ENCODE data around the gene RPRD1B. TPM values are rescaled to one million over a fixed set of nuclear protein-coding genes. Genes with fewer than 3 reads are reported as not detected.

RPRD1B gene
- total and polyA plus RNA-seq, 2 of the 13 experiments (the other 11 are each of a cell fraction or from before 2014, with no cell fraction given), result 31.1 to 41.5 TPM

GRCh38 chr20:37984018-37984785 lies 49.3 kb upstream of the RPRD1B start:
- DNase-seq (ENCODE audit: low spot score), result peak; percentile 92
- Histone ChIP-seq H3K9me3 (ENCODE audit: low read length) (no peaks in the 10 kb centered on the region), H2AFZ (ENCODE audit: low read length) (no peak overlapping the region), H4K20me1 (ENCODE audit: insufficient read depth, low read length) (no peaks in the 10 kb centered on the region), H3K4me2 (ENCODE audit: low read depth, low read length) (peak overlapping the region; percentile 63), H3K36me3 (replicated peaks in 1 of 2; ENCODE audit: control insufficient read depth in 1 of 2, insufficient read depth in 2 of 2, low read length in 2 of 2) (peaks cover 11 to 28% of the 10 kb centered on the region in 2 experiments), H3K27ac (ENCODE audit: extremely low read length, insufficient read depth, low read length) (peak overlapping the region; percentile 80), H3K9ac (ENCODE audit: insufficient read depth, low read depth, low read length) (peak overlapping the region; percentile 48), H3K4me3 (replicated peaks in 1 of 3; ENCODE audit: insufficient read depth in 1 of 3, low read depth in 2 of 3, low read length in 3 of 3) (peak overlapping the region in 1 of 3 experiments; percentile 20; a peak in 2 of 6 replicates), H3K79me2 (ENCODE audit: insufficient read depth, low read length) (no peaks in the 10 kb centered on the region), H3K4me1 (ENCODE audit: insufficient read depth, low read length) (peaks cover 59% of the 10 kb centered on the region), H3K27me3 (ENCODE audit: control insufficient read depth in 1 of 2, insufficient read depth in 2 of 2, low read length in 2 of 2) (no peaks in the 10 kb centered on the region)
- ChIA-PET CTCF (ENCODE audit: low intra/inter-chr PET ratio, low total read pairs) (no interaction called here), POLR2A (interaction anchor here (0.9 to 1.1 kb wide), 4 partner anchors 9 to 159 kb away, joined by 3 to 6 read pairs (median 4); partner anchors contain the start of gene TTI1)
- intact Hi-C loops (cut with micrococcal nuclease; ENCODE audit: unreplicated experiment) (no loop called here), in situ Hi-C loops (cut with HindIII; ENCODE audit: extremely low pct_ligation_motif_present, low pct_unique_long_range_greater_than_20kb) (no loop called here)
- WGBS (ENCODE audit: low lambda C conversion rate), result 26% methylated on average over 14 of the region's 14 CpGs
- BruUV-seq (replicated peaks), result TSS peak; percentile 58
- peak; percentile 91 for FAIRE-seq
- ATAC-seq, result peak; percentile 96
- no peak for TF ChIP-seq ZC3H4 (CRISPR knock-in tag; IDR thresholded peaks at IDR 0.05; ENCODE audit: borderline replicate concordance)
- no peak for TF ChIP-seq PCBP1 (IDR thresholded peaks at IDR 0.05; ENCODE audit: borderline replicate concordance, low read depth, low read length)
- TF ChIP-seq ZNF891 (CRISPR knock-in tag; IDR thresholded peaks at IDR 0.05), result peak; percentile 43; the same call in 1 of the 2 replicates
- TF ChIP-seq MAFG (CRISPR knock-in tag; IDR thresholded peaks at IDR 0.05), result no peak
- no peak for TF ChIP-seq MAFK (conservative IDR thresholded peaks at IDR 0.05 in 1 of 2, IDR thresholded peaks at IDR 0.05 in 1 of 2; ENCODE audit: low read length in 2 of 2)
- peak; percentile 58; the same call in 1 of the 2 replicates for TF ChIP-seq ZXDC (CRISPR knock-in tag; IDR thresholded peaks at IDR 0.05)
- peak; percentile 92; the same call in 1 of the 2 replicates for TF ChIP-seq ZNF788 (CRISPR knock-in tag; IDR thresholded peaks at IDR 0.05; ENCODE audit: borderline replicate concordance)
- 0 out of 2 replicates have a peak, but pooled peaks have one; percentile 24 for TF ChIP-seq NPAS2 (CRISPR knock-in tag; IDR thresholded peaks at IDR 0.05; ENCODE audit: borderline replicate concordance)
- no peak for TF ChIP-seq GTF3A (CRISPR knock-in tag; conservative IDR thresholded peaks at IDR 0.05)
- TF ChIP-seq ZNF276 (CRISPR knock-in tag; IDR thresholded peaks at IDR 0.05; ENCODE audit: low read depth), result 0 out of 2 replicates have a peak, but pooled peaks have one; percentile 23
- no peak for TF ChIP-seq NKX3-1 (CRISPR knock-in tag; IDR thresholded peaks at IDR 0.05)
- TF ChIP-seq ZSCAN5A (CRISPR knock-in tag; IDR thresholded peaks at IDR 0.05; ENCODE audit: borderline replicate concordance), result peak; percentile 76; the same call in 1 of the 2 replicates
- peak; percentile 15; the same call in 1 of the 2 replicates for TF ChIP-seq PHF8 (CRISPR knock-in tag; IDR thresholded peaks at IDR 0.05)
- peak; percentile 60; the same call in 1 of the 2 replicates for TF ChIP-seq BCL6 (CRISPR knock-in tag; IDR thresholded peaks at IDR 0.05)
- TF ChIP-seq ZNF317 (CRISPR knock-in tag; IDR thresholded peaks at IDR 0.05), result no peak
- TF ChIP-seq ZNF451 (CRISPR knock-in tag; IDR thresholded peaks at IDR 0.05), result no peak
